RWPE1 (cell line): Measurements from ENCODE around the gene FAM83F.

Source experiments
- CTCF ChIA-PET: fragments of 350-600 bp; sonication (Branson Sonifier 250); formaldehyde crosslinking; extraction: SDS; loops from one replicate; lab custom pipeline; 2021; lab: Yijun Ruan, JAX
- POLR2A ChIA-PET: fragments of 400-600 bp; formaldehyde crosslinking; extraction: SDS; loops from one replicate; lab custom pipeline; 2020; ENCODE audit warnings: antibody characterized with exemption; ENCODE audit not compliant: low non-redundant PET; lab: Yijun Ruan, JAX
- DNase-seq: peaks from one replicate; pipeline ENCODE4 v3.0.0; 2012; ENCODE audit warnings: low spot score
- H3K27ac ChIP-seq: fragments of 450-650 bp; 2 replicates; pipeline ENCODE4 v1.5.1; 2017
- TF ChIP-seq, protein P1 (sequence below): fragments of 450-650 bp; conservative IDR thresholded peaks from 2 replicates; pipeline ENCODE4 v1.5.1; 2017; ENCODE audit warnings: low read depth, mild to moderate bottlenecking

FAM83F gene

DNA sequence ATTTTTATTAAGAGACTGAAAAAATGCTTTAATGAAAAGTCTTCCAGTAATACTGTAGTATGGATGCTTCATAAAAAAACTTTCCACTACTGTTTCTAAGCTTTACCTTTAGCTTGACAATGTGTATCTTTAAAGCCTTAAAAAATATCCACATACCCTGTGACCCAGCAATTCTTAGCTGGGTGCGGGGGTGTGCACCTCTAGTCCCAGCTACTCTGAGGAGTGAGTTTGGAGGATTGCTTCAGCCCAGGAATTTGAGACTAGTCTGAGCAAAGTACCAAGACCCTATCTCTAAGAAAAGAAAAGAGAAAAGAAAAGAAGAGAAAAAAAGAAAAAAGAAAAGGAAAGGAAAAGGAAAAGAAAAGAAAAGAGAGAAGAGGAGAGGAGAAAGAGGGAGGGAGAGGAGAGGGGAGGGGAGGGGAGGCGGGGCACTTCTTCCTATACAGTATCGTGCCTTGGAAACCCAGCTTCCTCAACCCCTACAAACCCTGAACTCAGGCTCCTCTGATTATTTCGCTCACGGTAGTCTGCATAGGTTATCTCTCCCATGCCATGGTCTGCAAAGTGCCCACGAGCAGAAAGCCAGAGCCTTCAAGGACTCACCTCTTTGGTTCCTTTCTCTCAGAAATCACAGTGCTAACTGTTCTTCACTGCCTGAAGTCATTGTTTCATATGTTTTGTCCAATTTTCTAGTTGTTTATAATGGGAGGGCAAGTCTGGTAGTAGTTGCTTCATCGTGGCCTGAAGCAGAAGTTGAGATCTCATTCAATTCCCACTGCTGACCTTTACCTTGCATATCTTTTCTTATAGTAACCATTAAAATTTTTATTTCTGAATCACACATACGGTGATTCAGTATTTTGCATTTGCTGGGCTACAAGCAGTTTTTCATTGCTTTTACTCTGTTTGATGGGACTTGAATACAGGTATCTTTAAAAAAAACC is 82.2 kb downstream of the FAM83F start:
- TF ChIP-seq, protein P1, sequence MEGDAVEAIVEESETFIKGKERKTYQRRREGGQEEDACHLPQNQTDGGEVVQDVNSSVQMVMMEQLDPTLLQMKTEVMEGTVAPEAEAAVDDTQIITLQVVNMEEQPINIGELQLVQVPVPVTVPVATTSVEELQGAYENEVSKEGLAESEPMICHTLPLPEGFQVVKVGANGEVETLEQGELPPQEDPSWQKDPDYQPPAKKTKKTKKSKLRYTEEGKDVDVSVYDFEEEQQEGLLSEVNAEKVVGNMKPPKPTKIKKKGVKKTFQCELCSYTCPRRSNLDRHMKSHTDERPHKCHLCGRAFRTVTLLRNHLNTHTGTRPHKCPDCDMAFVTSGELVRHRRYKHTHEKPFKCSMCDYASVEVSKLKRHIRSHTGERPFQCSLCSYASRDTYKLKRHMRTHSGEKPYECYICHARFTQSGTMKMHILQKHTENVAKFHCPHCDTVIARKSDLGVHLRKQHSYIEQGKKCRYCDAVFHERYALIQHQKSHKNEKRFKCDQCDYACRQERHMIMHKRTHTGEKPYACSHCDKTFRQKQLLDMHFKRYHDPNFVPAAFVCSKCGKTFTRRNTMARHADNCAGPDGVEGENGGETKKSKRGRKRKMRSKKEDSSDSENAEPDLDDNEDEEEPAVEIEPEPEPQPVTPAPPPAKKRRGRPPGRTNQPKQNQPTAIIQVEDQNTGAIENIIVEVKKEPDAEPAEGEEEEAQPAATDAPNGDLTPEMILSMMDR = no peak
- peak; percentile 4 for DNase-seq
- POLR2A ChIA-PET = no interaction called here
- no peak overlapping the region for H3K27ac ChIP-seq
- CTCF ChIA-PET = no interaction called here

DNA sequence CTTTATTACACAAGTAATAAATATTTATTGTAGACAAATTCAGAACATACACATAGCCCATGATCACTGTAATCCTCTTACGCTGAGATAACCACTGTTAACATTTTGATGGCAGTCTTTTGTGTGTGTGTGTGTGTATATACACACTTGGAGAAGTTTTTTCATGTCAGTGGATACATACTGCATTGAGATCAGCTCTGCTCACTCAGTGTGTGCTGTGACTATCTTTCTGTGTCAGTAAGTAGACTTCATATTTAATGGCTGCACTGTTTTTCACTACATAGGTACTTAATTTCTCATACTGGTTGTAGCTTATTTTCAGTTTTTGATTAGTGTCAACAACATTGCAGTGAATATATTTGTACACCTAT is 82.9 kb downstream of the FAM83F start:
- DNase-seq = no peak
- H3K27ac ChIP-seq = no peak overlapping the region
- ChIA-PET POLR2A (no interaction called here), CTCF (no interaction called here)
- TF ChIP-seq, protein P1 = no peak

DNA sequence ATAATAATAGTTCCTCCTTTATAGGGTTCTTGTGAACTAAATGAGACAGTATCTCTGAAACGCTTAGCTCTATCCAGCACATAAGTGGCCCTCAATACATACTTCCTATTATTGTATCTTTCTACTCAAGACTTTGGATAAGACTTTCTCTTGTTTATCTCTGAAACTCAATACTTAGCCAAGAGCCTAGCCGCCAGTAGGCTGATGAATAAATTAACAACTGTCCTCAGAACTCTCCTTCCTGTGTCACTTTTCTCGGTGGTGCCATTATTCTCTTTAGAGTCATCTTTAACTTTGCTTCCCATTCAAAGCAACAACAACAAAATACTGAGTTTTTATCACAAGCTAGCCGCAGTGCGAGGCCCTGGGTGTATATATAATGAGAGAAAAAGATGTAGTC is 86.9 kb downstream of the FAM83F start:
- ChIA-PET POLR2A (no interaction called here), CTCF (no interaction called here)
- TF ChIP-seq, protein P1 = no peak
- DNase-seq = no peak
- H3K27ac ChIP-seq = no peak overlapping the region

DNA sequence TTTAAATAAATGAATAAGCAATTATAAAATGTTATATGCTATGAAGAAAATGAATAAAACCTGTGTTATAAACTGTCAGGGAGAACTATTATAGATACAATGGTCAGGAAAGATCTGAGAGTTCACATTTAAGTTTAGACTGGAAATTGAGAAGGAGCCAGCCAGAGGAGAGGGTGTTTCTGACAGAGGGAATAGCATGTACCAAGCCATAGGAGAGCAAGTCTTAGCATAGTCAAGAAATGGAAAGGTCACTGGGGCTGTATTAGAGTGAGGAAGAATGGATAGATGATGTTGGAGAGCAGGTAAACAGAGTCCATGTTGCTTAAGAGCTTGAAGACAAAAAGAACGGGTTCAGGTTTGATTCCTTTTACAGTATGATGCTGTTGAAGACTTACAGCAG is 87.4 kb downstream of the FAM83F start:
- no peak overlapping the region for H3K27ac ChIP-seq
- CTCF ChIA-PET = interaction anchor here (0.5 kb wide), 1 partner anchor 235 kb away, joined by 3 read pairs; no protein-coding TSS in a partner anchor
- TF ChIP-seq, protein P1 = no peak
- POLR2A ChIA-PET = no interaction called here
- DNase-seq = no peak

DNA sequence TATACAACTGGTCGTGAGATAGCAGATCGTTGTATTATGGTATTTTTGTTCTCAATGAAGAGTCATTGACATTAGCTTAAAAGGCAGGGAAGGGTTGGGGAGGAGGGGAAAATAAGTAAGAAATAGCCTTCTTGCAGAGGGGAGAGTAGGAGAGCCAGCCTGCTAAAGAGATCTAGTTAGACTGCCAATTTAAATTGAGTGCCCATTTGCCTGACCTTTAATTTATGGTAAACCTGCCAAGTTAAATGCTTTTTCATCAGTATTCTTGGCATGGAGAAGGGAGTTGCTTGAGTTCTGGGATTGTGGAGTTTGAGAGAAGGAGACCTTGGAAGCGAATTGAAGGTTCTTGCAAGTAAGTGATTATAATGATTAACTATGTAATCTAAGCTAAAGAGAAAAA is 89.0 kb downstream of the FAM83F start:
- no peak overlapping the region for H3K27ac ChIP-seq
- ChIA-PET CTCF (no interaction called here), POLR2A (no interaction called here)
- no peak for DNase-seq
- TF ChIP-seq, protein P1 = no peak

DNA sequence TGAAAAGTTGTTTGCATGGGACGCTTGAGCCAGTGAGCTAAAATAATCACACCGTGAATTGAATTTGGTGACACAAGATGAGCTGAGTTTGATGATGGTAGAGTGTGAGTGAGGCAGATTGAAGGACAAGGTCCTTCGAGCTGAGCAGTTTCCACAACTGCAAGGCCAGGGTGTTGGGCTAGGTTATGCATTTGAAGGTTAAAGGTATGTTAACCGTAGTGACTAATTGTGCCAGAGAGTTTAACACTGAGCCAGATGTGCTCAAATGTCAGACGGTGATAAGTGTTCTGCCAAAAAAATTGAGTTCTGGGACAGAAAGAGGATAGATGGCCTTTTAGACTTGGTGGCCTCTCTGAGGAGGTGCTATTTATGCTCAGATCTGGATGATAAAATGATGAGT is 89.5 kb downstream of the FAM83F start:
- DNase-seq = no peak
- no peak overlapping the region for H3K27ac ChIP-seq
- ChIA-PET POLR2A (no interaction called here), CTCF (no interaction called here)
- TF ChIP-seq, protein P1 = no peak
